ENCODE data around the gene SLC20A1.

- TF ChIP-seq POLR2A (IDR thresholded peaks at IDR 0.05) = no peak
- TF ChIP-seq, protein P1, sequence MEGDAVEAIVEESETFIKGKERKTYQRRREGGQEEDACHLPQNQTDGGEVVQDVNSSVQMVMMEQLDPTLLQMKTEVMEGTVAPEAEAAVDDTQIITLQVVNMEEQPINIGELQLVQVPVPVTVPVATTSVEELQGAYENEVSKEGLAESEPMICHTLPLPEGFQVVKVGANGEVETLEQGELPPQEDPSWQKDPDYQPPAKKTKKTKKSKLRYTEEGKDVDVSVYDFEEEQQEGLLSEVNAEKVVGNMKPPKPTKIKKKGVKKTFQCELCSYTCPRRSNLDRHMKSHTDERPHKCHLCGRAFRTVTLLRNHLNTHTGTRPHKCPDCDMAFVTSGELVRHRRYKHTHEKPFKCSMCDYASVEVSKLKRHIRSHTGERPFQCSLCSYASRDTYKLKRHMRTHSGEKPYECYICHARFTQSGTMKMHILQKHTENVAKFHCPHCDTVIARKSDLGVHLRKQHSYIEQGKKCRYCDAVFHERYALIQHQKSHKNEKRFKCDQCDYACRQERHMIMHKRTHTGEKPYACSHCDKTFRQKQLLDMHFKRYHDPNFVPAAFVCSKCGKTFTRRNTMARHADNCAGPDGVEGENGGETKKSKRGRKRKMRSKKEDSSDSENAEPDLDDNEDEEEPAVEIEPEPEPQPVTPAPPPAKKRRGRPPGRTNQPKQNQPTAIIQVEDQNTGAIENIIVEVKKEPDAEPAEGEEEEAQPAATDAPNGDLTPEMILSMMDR (IDR thresholded peaks at IDR 0.05) = no peak
Measured at GRCh38 chr2:112679484-112679883, 33.7 kb downstream of the SLC20A1 start.

Data from thyroid gland (tissue), 4 donors.